Stimulated activated CD8-positive, alpha-beta memory T cell treated with anti-CD3 and anti-CD28 coated beads, Interleukin-2, amount 100 ng/mL, for 1 hour (primary cell): ENCODE results near the gene AZIN2.
"Not testable (repeated sequence)": the region's sequence is repeated elsewhere in the genome, so short reads cannot be mapped to it uniquely, and the experiment has no call there.

Source experiments
- DNase-seq, 2 donors: peaks; one replicate each; pipeline ENCODE4 v3.0.0-alpha.2; 2020; ENCODE audit warnings: low read depth in 2 of 2

AZIN2 gene

DNA sequence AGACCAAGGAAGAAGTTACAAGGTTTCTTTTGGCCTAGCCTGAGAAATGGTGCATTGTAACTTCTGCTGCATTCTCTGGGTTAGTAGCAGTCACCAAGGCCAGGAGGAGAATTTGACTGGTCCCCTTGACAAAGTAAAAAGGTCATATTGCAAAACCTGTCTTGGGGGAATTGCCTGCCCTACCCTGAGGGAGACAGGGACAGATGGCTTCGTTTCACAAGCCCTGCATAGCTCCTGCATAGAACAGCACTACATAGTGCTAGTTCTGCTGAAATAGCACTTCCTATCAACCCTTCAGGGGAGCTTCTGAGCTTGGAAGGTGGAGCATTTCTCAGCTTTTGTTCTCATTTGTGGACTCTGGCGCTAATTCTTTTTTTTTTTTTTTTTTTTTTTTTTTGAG lies 23.9 kb upstream of the AZIN2 start:
- no peak for DNase-seq

DNA sequence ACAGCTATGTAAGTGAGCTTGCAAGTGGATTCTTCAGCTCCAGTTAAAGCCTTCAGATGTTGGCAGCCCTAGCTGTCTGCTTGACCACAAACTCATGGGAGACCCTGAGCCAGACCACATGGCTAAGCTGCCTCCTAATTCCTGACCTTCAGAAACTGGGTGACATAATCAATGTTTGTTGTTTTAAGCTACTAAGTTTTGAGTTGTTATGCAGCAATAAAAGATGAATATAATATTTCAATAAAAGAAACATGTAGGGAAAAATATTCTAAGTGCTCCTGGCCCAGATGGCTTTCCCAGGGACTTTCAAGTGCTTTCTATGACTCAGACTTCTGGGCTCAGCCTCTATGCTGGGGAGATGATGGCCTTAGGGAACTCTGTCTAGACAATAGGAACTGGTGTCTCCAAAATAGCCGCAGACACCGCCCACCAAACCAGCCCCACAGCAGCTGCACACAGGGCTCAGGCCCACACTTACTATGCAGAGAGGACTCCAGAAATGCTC lies 20.3 kb upstream of the AZIN2 start:
- DNase-seq = no peak

DNA sequence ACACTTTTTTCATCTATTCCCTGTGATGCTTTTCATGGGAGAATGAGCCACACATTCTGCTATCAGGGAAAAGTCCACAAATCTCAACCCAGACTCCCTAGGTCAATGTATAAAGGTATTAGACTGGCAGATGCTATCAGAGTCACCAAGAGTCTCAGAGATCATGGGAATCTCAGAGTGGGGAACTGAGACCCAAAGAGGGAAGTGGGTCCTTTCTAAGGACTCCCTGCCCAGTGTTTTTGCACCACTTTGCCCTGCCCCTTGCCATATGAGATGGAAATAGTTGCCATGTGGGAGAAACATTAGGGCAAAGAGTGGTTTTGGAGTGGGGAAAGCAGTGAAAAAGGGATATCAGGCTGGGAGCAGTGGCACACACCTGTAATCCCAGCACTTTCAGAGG lies 19.1 kb upstream of the AZIN2 start:
- DNase-seq = no peak

DNA sequence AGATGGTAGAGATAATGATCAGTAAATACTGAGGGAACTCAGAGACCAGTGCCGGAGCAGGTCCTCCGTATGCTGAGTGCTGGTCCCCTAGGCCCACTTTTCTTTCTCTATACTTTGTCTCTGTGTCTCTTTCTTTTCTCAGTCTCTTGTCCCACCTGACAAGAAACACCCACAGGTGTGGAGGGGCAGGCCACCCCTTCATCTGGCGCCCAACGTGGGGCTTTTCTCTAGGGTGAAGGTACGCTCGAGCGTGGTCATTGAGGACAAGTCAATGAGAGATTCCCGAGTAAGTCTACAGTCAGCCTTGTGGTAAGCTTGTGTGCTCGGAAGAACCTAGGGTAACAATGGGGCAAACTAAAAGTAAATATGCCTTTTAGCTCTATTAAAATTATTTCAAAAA lies 16.7 kb upstream of the AZIN2 start:
- not testable (repeated sequence) for DNase-seq

DNA sequence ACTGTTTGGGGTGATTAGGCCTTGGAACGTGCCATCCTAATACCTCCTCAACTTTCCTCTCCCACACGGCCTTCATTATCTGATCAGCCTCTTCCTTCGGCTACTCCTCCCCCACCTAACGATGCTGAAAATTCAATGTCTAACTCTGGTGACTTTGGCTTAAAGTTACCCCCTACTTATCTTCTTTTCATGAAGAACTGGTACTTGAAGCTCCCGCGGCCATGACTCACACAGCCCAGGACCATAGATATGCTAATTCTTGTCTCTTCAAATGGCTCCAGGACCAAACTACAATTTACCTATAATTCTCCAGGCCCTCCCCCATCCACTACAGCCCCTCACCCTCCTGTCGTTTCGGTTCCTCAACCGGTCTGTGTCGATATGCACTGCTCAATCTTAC lies 15.7 kb upstream of the AZIN2 start:
- DNase-seq = no peak

DNA sequence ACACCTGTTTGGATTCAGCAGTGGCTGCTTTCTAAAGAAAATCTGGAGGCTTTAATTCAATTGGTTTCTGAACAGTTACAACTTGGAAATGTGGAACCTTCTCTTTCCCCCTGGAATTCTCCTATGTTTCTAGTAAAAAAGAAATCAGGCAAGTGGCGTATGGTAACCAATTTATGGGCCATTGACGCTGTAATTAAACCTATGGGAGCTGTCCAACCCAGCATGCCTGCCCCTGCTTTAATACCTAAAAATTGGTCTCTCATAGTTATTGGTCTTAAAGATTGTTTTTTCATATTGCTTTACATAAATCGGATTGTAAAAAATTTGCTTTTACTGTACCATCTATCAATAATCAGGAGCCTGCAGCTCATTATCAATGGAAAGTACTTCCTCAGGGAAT lies 14.5 kb upstream of the AZIN2 start:
- DNase-seq = not testable (repeated sequence)

DNA sequence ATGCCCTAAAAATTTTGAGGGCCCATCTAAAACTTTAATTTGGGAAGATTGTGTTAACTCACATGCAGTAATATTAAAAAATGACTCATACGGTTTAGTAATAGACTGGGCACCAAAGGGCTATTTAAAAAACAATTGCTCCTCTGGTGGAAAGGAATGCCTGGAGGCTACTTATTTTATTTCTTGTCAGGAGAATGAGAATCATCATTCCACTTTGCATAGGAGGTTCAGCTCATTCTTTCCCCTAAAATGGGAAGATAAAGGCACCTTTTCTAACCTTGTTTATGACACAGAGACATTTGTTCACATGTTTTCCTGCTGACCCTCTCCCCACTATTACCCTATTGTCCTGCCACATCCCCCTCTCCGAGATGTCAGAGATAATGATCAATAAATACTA lies 12.8 kb upstream of the AZIN2 start:
- not testable (repeated sequence) for DNase-seq

DNA sequence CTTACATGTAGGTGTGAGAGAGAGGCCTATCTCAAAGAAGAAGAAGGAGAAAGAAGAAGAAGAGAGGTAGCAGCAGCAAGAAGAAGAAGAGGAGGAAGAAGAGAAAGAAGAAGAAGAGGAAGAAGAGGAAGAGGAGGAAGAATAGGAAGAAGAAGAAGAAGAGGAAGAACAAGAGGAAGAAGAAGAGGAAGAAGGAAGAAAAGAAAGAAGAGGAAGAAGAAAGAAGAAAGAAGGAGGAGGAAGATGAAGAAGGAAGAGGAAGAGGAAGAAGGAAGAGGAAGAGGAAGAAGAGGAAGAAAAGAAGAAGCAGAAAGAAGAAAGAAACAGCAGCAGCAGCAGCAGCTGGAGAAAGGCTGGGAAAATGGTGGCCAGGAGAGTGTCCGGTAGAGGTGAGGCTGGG lies 10.3 kb upstream of the AZIN2 start:
- no peak for DNase-seq

DNA sequence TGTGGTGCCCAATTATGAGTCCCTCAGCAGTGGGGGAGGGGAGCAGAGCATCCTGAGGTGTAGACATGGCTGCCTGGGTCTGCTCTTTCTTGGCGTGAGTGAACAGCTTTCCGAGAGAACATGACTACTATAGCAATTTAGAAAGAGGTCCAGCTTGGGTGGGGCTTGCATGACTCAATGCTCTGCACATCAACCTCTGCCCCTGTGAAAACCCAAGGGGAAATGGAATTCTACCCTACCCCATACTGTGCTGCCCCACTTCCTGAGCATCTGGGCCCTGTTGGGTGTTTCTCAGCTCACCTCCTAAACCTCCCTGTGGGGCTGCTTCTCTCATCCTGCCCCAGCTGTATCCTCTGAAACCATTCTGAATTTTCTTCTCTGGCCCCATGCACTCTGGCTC lies 8.2 kb upstream of the AZIN2 start:
- DNase-seq = no peak

DNA sequence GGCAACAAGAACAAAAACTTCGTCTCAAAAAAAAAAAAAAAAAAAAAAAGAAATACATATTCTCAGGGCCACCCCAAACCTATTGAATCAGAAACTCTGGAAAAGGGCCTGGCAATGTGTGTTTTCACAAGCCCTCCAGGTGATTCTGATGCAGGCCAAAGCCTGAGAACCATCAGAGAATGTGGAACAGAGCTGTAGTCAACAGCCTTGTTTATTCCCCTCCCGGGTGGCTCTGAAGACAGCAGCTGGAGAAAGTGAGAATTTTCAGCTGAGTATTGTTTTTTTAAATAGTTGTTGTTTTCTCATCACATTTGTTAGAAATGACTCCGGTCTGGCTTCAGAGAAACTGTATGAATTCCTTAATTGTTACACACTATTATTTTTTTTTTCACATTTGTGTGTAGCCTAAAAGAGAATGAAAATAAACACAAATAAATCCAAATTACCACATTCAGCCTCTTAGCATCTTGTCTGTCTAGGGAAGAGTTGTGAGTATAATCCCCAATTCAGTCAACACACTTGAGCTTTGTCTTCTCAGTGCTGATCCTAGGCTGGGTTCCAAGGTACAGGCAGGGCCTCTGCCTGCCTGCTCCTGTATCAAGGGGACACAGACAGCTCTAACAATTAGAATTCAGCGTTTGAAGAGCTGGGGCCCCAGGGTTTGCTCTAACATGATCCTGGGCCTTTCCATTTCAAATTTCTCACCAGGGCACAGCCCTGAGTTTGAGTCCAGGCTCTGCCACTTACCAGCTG lies 6.6 kb upstream of the AZIN2 start:
- DNase-seq = no peak

DNA sequence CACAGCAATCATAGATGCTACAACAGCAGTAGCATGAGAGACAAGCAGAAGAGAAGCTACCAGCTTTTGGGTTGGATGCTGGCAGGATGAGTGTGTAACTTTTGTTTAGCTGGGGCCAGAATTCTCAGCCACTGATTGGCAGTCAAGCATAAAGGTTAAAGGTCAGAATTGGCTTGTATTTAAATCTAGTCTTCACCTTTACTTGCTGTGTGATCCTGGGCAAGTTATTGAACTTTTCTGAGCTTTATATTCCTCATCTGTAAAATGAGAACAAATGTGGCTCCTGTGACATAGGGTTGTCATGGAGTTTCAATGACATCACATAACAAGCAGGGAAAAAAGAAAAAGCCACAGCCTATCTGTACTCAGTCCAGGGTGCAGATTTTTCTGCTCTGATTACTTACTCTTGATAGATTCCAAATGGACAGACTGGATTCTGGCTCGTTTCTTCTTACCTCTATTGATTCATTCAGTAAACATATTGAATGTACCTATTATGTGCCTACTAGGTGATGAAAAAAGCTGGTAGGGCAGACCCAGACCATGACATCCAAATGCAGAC lies 2.8 kb upstream of the AZIN2 start:
- DNase-seq = no peak

DNA sequence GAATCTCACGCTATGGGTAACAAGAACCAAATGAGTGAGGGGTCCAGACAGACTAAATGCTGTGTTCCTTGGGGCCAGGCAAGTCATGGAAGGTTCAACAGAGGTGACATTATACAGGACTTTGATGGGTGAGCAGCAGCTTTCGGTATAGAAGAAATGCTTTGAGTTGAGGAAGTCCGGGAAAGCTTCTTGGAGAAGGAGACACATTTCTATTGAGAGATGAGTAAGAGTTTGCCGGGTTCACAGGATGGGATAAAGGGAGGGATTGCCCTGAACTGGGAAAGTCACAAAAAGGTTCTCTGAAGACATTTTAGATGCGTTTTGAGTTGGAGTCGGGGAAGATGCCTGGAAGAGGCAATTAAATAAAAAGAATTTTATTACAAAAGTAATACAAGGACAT lies 580 bp upstream of the AZIN2 start:
- DNase-seq = no peak

DNA sequence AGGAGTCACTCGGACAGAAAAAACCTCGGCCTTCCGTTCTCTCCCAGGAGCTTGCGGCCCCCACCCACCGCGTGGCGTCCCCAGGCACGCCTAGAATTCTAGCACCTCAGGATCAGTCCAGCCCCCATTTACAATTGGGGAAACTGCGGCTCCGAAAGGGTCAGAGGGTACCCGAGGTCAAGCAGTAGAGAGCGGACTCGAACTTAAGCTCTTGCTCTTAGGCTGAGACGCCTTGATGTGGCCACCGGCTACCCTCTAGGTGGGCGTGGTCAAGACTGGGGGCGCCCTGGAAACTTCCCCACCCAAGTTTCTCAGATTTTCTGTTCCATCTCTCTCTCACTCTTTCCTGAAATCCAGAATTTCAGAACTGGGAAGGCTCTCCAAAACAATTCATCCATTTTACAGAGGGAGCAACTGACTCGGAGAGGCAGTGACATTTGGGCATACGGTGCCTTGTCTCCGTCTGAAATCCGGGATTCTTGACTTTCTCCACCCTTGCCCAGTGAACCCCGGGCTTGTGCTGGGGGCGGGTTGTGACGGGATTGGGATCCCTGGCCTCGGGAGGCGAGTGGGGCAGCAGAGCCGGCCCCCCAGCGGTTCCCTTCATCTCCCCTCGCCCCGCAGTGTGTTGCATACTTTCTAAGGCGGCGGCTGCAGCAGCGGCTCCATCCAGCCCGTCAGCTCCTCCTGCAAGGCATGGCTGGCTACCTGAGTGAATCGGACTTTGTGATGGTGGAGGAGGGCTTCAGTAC lies 777 bp downstream of the AZIN2 start:
- no peak for DNase-seq

DNA sequence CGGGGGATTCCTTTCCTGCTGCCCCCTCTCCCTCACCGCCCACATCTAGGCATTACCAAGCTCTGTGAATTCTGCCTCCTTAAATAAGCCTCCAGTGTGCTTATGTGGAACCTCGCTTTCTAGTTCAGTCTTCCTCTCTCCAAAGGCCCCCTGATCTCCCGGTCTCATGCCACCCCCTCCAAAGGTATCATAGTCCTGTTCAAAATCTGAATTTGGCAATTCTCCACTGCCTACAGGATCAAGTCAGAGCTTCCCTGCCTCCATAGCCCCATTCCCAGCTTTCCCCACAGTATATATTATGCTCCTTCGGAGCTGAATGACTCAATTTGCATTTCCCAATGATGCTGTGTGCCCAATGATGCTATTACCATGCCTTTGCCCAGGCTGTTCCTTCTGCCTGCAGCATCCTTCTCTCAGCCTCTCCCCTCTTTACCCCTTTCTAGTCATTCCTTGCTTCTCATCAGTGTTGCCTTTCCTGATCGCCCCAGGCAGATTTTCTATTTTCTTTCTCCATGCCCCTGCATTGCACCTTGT lies 1.7 kb downstream of the AZIN2 start:
- DNase-seq = no peak

DNA sequence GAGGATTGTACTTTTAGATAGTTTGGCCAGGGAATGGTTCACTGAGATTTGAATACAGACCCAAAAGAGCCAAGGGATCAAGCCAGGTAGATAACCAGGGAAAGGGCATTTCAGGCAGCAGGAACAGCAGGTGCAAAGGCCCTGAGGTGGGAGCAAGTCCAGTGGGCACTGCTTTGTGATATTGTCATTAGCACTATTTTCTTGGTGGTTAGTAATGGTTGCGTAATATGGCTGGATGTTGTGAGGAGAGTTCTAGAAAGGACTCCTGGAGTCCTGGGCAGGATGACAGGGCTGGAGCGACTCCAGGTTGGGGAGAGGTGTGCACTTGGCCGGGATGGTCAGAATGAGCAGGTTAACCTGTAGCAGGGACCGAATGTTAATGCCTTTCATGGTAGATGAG lies 4.4 kb downstream of the AZIN2 start:
- no peak for DNase-seq

DNA sequence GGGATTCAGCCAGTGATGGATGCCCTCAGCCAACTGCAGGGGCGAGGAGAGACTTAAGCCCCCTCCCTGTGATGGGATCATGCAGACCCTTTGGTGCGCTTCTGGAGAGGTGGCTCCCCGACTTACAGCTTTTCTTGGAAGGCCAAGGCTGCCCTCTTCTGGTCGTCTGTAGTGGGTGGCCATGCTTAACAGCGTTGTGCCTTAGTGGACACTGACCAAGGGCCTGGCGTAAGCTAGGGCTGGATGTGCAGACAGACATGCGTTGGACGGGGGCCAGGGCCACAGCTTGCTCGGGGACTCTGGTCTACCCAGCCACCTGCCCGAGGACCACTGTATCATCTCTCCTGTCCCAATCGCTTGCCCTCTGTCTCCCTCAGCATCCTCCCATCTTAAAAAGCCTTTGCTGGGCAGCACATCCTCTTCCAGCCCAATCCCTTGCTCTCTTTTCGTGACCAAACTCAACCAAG lies 5.5 kb downstream of the AZIN2 start:
- no peak for DNase-seq

DNA sequence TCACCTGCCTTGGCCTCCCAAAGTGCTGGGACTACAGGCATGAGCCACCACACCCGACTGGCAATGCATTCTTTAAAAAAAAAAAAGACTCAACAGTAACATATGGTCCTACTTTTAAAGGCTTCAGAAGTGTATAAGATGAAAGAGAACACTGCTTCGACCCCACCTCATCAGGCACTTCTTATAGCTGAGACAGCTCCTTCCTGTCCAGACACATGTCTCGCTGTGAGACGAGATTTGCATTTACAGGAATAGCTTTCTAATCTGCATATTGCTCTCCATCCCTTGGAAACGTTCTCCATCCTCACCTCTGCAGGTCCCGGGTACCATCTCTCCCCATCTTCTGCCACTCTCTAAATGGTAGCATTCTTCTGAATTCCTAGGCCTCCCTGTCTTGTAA lies 6.7 kb downstream of the AZIN2 start:
- no peak for DNase-seq

DNA sequence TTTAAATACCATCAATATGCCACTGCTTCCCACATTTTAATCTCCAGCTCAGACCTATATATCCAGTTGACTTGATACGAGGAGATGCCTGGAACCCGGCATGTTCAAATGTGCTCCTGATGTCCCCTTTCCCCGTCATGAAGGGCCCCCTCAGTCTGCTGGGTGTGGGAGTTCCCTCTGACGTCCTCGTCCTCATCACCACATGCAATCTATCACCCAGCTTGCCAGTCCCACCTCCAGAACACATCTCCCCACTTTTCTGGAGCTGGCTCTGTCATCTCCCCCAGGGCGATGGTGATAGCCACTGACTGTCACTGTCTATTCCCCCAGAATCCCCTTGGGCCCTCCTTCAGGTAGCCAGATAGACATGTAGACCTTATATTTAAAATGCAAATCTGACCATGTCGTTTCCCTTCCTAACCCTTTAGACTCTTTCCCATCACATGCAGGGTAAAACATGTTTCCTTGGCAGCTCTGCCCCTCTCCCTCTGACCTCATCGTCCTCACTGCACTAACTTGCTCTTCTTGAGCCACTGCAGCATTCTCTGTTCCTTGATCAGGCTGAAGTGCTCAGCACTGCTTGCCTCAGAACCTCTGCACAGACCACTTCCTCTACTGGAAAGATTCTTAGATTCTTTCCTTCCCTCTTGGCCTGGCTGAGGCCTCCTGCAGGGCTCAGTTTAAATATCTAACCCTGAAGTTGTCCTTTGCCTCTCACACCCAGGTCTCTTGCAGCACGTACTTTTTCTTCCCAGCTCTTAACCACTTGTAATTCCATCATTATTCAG lies 7.4 kb downstream of the AZIN2 start:
- no peak for DNase-seq

DNA sequence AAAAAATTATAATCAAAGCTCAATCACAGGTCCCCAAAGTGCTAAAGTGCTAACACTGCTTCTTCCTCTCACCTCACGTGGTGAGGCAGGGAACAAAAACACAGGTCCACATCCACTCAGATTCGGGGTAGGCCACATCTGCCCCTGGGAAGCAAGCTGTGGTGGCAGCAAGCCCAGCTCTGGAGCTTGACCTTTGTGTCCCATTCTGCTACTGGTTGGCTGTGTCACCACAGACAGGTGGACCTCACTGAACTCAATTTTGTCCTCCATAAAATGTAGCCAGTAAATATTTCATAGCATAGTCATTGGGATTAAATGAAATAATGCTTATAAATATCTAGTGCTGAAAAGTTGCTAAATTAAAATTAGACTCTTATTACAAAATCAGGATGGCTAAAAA lies 8.5 kb downstream of the AZIN2 start:
- no peak for DNase-seq

DNA sequence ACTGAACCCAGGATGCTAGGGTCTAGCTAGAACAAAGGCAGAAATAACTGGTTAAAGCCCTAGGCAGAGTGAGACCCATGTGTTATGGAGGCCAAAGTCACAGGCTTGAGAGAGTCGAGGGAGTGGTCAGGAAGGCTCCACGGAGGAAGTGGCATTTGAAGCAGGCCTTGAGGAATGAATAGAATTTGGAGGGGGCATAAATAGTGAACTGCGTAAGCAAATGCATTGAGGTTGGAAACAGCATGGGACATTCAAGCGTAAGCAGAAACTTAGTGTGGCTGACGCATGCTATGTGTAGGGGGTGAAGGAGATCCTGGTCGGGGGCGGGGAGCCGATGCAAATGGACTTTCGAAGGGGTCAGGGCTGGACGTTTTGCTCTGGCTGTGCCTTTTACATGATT lies 11.5 kb downstream of the AZIN2 start:
- no peak for DNase-seq

DNA sequence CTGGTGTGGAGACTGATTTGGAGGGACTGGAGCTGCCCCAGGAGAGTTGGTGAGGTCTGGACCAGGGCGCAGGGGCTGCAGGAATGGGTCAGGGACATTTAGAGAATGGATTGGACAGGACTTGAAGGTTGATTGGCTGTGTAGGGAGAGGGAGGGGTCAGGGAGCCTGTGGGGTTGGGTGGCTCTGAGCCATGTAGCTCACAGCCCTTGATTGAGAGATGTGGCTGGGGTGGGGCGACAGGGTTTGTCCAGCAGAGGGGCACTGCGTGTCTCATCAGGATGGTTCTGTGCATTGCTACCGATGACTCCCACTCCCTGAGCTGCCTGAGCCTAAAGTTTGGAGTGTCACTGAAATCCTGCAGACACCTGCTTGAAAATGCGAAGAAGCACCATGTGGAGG lies 12.1 kb downstream of the AZIN2 start:
- DNase-seq = no peak

DNA sequence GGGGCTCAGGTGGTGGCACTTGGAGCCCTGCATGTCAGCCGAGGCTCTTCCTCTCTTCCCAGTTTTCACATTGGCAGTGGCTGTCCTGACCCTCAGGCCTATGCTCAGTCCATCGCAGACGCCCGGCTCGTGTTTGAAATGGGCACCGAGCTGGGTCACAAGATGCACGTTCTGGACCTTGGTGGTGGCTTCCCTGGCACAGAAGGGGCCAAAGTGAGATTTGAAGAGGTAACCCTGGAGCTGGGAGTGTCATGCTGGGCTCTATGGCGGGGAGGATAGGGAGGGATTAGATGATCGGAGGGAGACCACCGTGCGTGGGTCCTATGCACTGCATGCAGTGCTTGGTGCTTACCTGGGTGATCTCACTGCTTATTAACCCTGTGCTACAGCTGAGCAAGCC lies 13.5 kb downstream of the AZIN2 start:
- DNase-seq = no peak
